ENCODE data around the gene CHRNA3.

CHRNA3 gene

DNA sequence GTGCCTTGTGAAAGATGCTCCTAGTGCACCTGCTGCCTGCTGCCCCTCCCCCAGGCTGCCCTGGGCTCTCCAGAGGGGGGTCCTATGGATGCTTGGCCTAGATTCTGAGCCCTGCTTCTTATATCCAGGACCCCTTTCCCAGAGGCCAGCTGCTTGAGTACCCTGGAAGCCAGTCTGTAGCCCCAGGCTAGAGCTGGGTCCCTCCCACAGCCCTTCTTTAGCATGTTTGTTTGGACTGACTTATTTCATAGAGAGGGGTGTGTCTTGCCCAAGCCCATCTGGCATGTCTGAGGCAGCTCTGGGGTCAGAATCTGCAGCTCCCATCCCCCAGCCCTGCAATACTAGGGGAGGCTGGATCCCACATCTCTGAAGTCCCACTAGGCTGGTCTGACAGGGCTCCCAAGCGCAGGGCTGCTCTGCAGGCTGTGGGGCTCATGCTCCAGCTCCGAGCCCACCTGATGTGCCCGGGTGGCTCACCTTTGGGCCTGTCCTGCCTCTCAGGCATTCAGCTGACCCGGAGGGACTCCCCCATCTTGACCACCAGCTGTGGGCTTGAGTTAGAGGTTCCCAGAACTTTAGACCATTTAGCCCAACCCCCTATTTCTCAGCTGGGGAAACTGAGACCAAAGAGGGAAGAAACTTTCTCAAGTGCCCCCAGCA is 17.1 kb upstream of the CHRNA3 start:
- no peak for DNase-seq (ENCODE audit: low spot score)
- no peak overlapping the region for H3K4me3 ChIP-seq
- TF ChIP-seq, protein P1, sequence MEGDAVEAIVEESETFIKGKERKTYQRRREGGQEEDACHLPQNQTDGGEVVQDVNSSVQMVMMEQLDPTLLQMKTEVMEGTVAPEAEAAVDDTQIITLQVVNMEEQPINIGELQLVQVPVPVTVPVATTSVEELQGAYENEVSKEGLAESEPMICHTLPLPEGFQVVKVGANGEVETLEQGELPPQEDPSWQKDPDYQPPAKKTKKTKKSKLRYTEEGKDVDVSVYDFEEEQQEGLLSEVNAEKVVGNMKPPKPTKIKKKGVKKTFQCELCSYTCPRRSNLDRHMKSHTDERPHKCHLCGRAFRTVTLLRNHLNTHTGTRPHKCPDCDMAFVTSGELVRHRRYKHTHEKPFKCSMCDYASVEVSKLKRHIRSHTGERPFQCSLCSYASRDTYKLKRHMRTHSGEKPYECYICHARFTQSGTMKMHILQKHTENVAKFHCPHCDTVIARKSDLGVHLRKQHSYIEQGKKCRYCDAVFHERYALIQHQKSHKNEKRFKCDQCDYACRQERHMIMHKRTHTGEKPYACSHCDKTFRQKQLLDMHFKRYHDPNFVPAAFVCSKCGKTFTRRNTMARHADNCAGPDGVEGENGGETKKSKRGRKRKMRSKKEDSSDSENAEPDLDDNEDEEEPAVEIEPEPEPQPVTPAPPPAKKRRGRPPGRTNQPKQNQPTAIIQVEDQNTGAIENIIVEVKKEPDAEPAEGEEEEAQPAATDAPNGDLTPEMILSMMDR (IDR thresholded peaks at IDR 0.05) = no peak
- no peak overlapping the region for H3K27ac ChIP-seq

GRCh38 chr15:78636378-78636859 is 15.6 kb upstream of the CHRNA3 start:
- no peak for DNase-seq (ENCODE audit: low spot score)
- H3K27ac ChIP-seq = no peak overlapping the region
- TF ChIP-seq, protein P1 (IDR thresholded peaks at IDR 0.05) = no peak
- H3K4me3 ChIP-seq = no peak overlapping the region

- Histone ChIP-seq H3K27ac (no peak overlapping the region), H3K4me3 (no peak overlapping the region)
- TF ChIP-seq, protein P1 (IDR thresholded peaks at IDR 0.05) = no peak
- DNase-seq (ENCODE audit: low spot score) = no peak
Measured at GRCh38 chr15:78635346-78635745, 14.6 kb upstream of the CHRNA3 start.

GRCh38 chr15:78634210-78635145 is 13.7 kb upstream of the CHRNA3 start:
- Histone ChIP-seq H3K27ac (no peak overlapping the region), H3K4me3 (no peak overlapping the region)
- TF ChIP-seq, protein P1 (IDR thresholded peaks at IDR 0.05) = no peak
- DNase-seq (ENCODE audit: low spot score) = peak; percentile 50

DNA sequence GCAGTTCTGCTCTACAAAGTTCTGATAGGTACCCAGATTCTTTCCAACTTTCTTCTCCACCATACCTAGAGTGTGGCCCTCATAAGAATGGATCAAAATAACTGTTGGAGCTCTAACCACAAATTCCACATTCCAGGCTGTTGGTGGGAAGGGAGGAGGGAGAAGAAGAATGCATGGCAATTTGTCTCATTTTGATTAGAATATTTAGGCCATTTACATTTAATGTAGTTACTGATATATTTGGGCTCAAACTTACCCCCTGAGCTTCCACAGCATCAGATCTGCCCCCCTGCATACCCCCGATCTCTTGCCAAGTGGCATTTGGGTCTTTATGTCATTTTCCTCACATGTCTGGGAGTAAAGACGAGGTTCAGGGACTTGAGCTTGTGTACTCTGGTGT is 12.6 kb upstream of the CHRNA3 start:
- TF ChIP-seq, protein P1 (IDR thresholded peaks at IDR 0.05) = no peak
- Histone ChIP-seq H3K27ac (no peak overlapping the region), H3K4me3 (no peak overlapping the region)
- no peak for DNase-seq (ENCODE audit: low spot score)

DNA sequence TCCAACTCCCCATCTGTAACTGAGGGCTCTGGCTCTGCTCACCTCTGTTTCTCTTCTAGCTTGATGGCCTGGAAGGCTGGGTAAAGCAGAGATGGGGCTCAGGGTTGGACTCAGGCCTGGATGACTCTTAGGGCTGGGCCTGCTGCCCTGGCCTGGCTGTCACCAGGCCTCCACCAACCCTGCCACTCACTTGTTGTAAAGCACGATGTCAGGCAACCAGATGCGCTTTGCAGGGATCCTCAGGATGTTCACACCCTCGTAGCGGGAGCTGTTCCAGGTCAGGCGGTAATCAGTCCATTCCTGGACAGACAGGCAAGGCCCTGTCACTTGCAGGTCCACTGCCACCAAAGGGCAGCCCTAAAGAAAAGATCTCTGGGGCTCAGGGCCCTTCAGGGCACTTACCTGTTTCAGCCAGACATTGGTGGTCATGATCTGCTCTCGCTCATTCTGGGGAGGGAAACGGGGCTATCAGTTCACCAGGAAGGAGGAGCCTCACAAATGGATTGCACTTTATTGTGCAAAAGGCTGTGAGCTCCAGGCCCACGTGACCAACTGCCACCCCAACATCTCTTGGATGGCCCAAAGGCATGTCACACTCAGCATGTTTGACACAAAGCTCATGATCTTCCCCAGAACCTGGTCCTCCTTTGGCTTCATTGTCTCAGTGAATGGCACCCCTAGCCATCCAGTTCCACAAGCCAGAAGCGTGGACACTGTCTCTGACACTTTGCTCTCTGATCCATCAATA is 10.3 kb upstream of the CHRNA3 start:
- DNase-seq (ENCODE audit: low spot score) = no peak
- H3K4me3 ChIP-seq = no peak overlapping the region
- no peak overlapping the region for H3K27ac ChIP-seq
- TF ChIP-seq, protein P1 (IDR thresholded peaks at IDR 0.05) = no peak
